Thyroid gland (tissue), 4 donors: Measurements from ENCODE around the gene VRK1. TPM values are rescaled to one million over a fixed set of nuclear protein-coding genes. Genes with fewer than 3 reads are reported as not detected.

Experiments
- DNase-seq, 2 donors: peaks; one replicate each; pipeline ENCODE4 v3.0.0-alpha.2; 2019
- H3K27ac ChIP-seq, 3 donors: fragments of 200-600 bp; sonication (generic); 1 replicate in 2 of 3; 2 replicates in 1 of 3; pipeline ENCODE4 v1.5.1; 2016 to 2019; ENCODE audit warnings: mild to moderate bottlenecking in 1 of 3, moderate library complexity in 1 of 3
- H3K27me3 ChIP-seq: fragments of 200-600 bp; sonication (generic); one replicate; pipeline ENCODE4 v1.5.1; 2019
- H3K36me3 ChIP-seq, 2 donors: fragments of 200-600 bp; sonication (generic); one replicate each; pipeline ENCODE4 v1.5.1; 2016 to 2019
- H3K4me1 ChIP-seq, 2 donors: fragments of 200-600 bp; sonication (generic); one replicate each; pipeline ENCODE4 v1.5.1; 2017 to 2019
- H3K4me3 ChIP-seq, 3 donors: fragments of 200-600 bp; sonication (generic); replicated peaks in 1 of 3; 1 replicate in 2 of 3; 2 replicates in 1 of 3; pipeline ENCODE4 v1.5.1; 2016; ENCODE audit warnings: mild to moderate bottlenecking in 1 of 3
- H3K9me3 ChIP-seq: fragments of 200-600 bp; sonication (generic); one replicate; pipeline ENCODE4 v1.5.1; 2017
- CTCF ChIP-seq, 6 experiments: fragments of 200-600 bp in 3 of 6; fragments of 450-650 bp in 3 of 6; sonication (generic) in 3 of 6; IDR thresholded peaks; one replicate each; pipeline ENCODE4 v1.5.1; 2016 to 2019; ENCODE audit warnings: antibody characterized with exemption in 6 of 6, mild to moderate bottlenecking in 2 of 6, inconsistent platforms in 1 of 6, moderate library complexity in 1 of 6
- POLR2A ChIP-seq, 2 donors: fragments of 450-650 bp; IDR thresholded peaks; one replicate each; pipeline ENCODE4 v1.6.1; 2017; ENCODE audit warnings: antibody characterized with exemption in 2 of 2, mild to moderate bottlenecking in 2 of 2, moderate library complexity in 1 of 2
- WGBS, 2 donors: methylation state at CpG; one replicate each; pipeline ENCODE4 v1.1.5; 2017; 5-methylcytosine and 5-hydroxymethylcytosine counted together
- intact Hi-C: fragments of 100-400 bp; cut with DNase I; formaldehyde crosslinking; loops from one replicate; pipeline ENCODE4 v1.15.1; 2023
- total RNA-seq, 4 donors: library from RNA; depleted of rRNA; stranded (reverse); fragments of >200 nt; gene quantifications; one replicate each; pipeline ENCODE4 v1.2.3, GENCODE V29; 2016

The VRK1 gene
- total RNA-seq, 4 donors from 2014 or later, result 10.1 to 44.4 (median 14.2) TPM

GRCh38 chr14:96863327-96863985 lies 66.3 kb downstream of the VRK1 start:
- Histone ChIP-seq H3K4me1 (peaks cover 6 to 9% of the 10 kb centered on the region in 2 donors), H3K27ac (no peak overlapping the region), H3K27me3 (no peaks in the 10 kb centered on the region), H3K4me3 (no peak overlapping the region), H3K36me3 (no peaks in the 10 kb centered on the region), H3K9me3 (no peaks in the 10 kb centered on the region)
- intact Hi-C loops, result no loop called here
- no peak for TF ChIP-seq CTCF (IDR thresholded peaks at IDR 0.05)
- TF ChIP-seq POLR2A (IDR thresholded peaks at IDR 0.05), result no peak
- DNase-seq, result no peak
- 70 to 73% methylated on average over 5 of the region's 5 CpGs for WGBS, 2 donors

GRCh38 chr14:96863986-96864330 lies 66.8 kb downstream of the VRK1 start:
- Histone ChIP-seq H3K9me3 (no peaks in the 10 kb centered on the region), H3K27ac (no peak overlapping the region), H3K27me3 (no peaks in the 10 kb centered on the region), H3K36me3 (no peaks in the 10 kb centered on the region), H3K4me1 (peaks cover 6 to 9% of the 10 kb centered on the region in 2 donors), H3K4me3 (no peak overlapping the region)
- intact Hi-C loops, result no loop called here
- WGBS, 2 donors, result 96 to 100% methylated on average over 3 of the region's 3 CpGs
- no peak for DNase-seq
- TF ChIP-seq CTCF (IDR thresholded peaks at IDR 0.05) (no peak), POLR2A (IDR thresholded peaks at IDR 0.05) (no peak)

GRCh38 chr14:96867634-96868033 lies 70.5 kb downstream of the VRK1 start:
- TF ChIP-seq CTCF (IDR thresholded peaks at IDR 0.05) (no peak), POLR2A (IDR thresholded peaks at IDR 0.05) (no peak)
- Histone ChIP-seq H3K27ac (no peak overlapping the region), H3K4me1 (peaks cover 0 to 6% of the 10 kb centered on the region in 2 donors), H3K27me3 (no peaks in the 10 kb centered on the region), H3K36me3 (no peaks in the 10 kb centered on the region), H3K4me3 (no peak overlapping the region), H3K9me3 (no peaks in the 10 kb centered on the region)
- intact Hi-C loops, result no loop called here
- no peak for DNase-seq
- WGBS, 2 donors, result 83 to 87% methylated on average over 3 of the region's 3 CpGs

GRCh38 chr14:96874127-96874526 lies 76.9 kb downstream of the VRK1 start:
- no peaks in the 10 kb centered on the region for H3K4me1 ChIP-seq
- no peak overlapping the region for H3K27ac ChIP-seq
- no peaks in the 10 kb centered on the region for H3K27me3 ChIP-seq
- TF ChIP-seq CTCF (IDR thresholded peaks at IDR 0.05) (no peak), POLR2A (IDR thresholded peaks at IDR 0.05) (no peak)
- intact Hi-C loops, result no loop called here
- H3K9me3 ChIP-seq, result no peaks in the 10 kb centered on the region
- whole genome bisulfite sequencing, 2 donors, result 89 to 92% methylated on average over 4 of the region's 4 CpGs
- no peaks in the 10 kb centered on the region for H3K36me3 ChIP-seq
- DNase-seq, result no peak
- no peak overlapping the region for H3K4me3 ChIP-seq

GRCh38 chr14:96876747-96877146 lies 79.6 kb downstream of the VRK1 start:
- no peak for DNase-seq
- no peak overlapping the region for H3K27ac ChIP-seq
- H3K36me3 ChIP-seq, result no peaks in the 10 kb centered on the region
- H3K27me3 ChIP-seq, result no peaks in the 10 kb centered on the region
- no peaks in the 10 kb centered on the region for H3K4me1 ChIP-seq
- intact Hi-C loops, result no loop called here
- no peak for TF ChIP-seq POLR2A (IDR thresholded peaks at IDR 0.05)
- TF ChIP-seq CTCF (IDR thresholded peaks at IDR 0.05), result no peak
- H3K4me3 ChIP-seq, result no peak overlapping the region
- H3K9me3 ChIP-seq, result no peaks in the 10 kb centered on the region
